Prostate gland (tissue), 2 donors: ENCODE results near the gene ABCD2.

Experiments used
- CTCF ChIP-seq, 4 experiments: fragments of 200-600 bp in 2 of 4; fragments of 450-650 bp in 2 of 4; sonication (generic) in 2 of 4; IDR thresholded peaks; 1 replicate in 3 of 4; 2 replicates in 1 of 4; pipeline ENCODE4 v1.5.1; 2016 to 2019; ENCODE audit warnings: antibody characterized with exemption in 4 of 4, mild to moderate bottlenecking in 2 of 4, moderate library complexity in 2 of 4
- POLR2A ChIP-seq: fragments of 450-650 bp; IDR thresholded peaks from one replicate; pipeline ENCODE4 v1.6.1; 2016; ENCODE audit warnings: antibody characterized with exemption, mild to moderate bottlenecking

GRCh38 chr12:39616666-39617065 lies 2.9 kb downstream of the ABCD2 start:
- TF ChIP-seq POLR2A (no peak), CTCF (IDR thresholded peaks at IDR 0.05) (no peak)
